WTC11 (cell line): Measurements from ENCODE around the gene GPR68. TPM values are rescaled to one million over a fixed set of nuclear protein-coding genes. Genes with fewer than 3 reads are reported as not detected.

Source experiments
- ATAC-seq: fragments of 200-7000 bp; cut with Tn5 transposase; 2 replicates; pipeline ENCODE4 v1.10.0; 2021; ENCODE audit warnings: mild to moderate bottlenecking, moderate library complexity
- CTCF ChIA-PET: fragments of 300-600 bp; sonication (Branson Sonifier 250); formaldehyde crosslinking; loops from one replicate; lab custom pipeline; 2021; ENCODE audit warnings: antibody characterized with exemption; lab: Charles Lee
- POLR2A ChIA-PET: fragments of 350-600 bp; sonication (Branson Sonifier 250); formaldehyde crosslinking; loops from one replicate; lab custom pipeline; 2021; ENCODE audit warnings: antibody characterized with exemption; lab: Charles Lee
- DNase-seq: peaks from one replicate; pipeline ENCODE4 v3.0.0; 2021; ENCODE audit warnings: low spot score
- H3K27ac Mint-ChIP-seq: 2 replicates; pipeline ENCODE4 v1.8.0; 2021; ENCODE audit warnings: mixed read lengths
- H3K27me3 Mint-ChIP-seq: 2 replicates; pipeline ENCODE4 v1.8.0; 2021; ENCODE audit warnings: low read depth, mild to moderate bottlenecking, moderate library complexity, mixed read lengths
- H3K36me3 Mint-ChIP-seq: 2 replicates; pipeline ENCODE4 v1.8.0; 2021; ENCODE audit warnings: mixed read lengths
- H3K4me1 Mint-ChIP-seq: 2 replicates; pipeline ENCODE4 v1.8.0; 2022; ENCODE audit warnings: mixed read lengths
- H3K4me3 Mint-ChIP-seq: 2 replicates; pipeline ENCODE4 v1.8.0; 2021; ENCODE audit warnings: mild to moderate bottlenecking, moderate library complexity, mixed read lengths
- H3K9me3 Mint-ChIP-seq: 2 replicates; pipeline ENCODE4 v1.8.0; 2021; ENCODE audit warnings: mixed read lengths
- ARID4B ChIP-seq: sonication (generic); formaldehyde crosslinking; IDR thresholded peaks from 2 replicates; pipeline ENCODE4 v1.8.0; 2023; ENCODE audit warnings: missing genetic modification reagents, mild to moderate bottlenecking, borderline replicate concordance
- CBFB ChIP-seq: sonication (generic); formaldehyde crosslinking; IDR thresholded peaks from 2 replicates; pipeline ENCODE4 v1.8.1; 2022; ENCODE audit warnings: mild to moderate bottlenecking, low read depth, missing genetic modification reagents
- ERG ChIP-seq: fragments of 250-450 bp; sonication (Bioruptor Pico); IDR thresholded peaks from 2 replicates; pipeline ENCODE4 v1.8.0; 2021; ENCODE audit warnings: mild to moderate bottlenecking
- MAX ChIP-seq: sonication (generic); formaldehyde crosslinking; IDR thresholded peaks from 2 replicates; pipeline ENCODE4 v1.8.0; 2022; ENCODE audit warnings: mild to moderate bottlenecking, missing genetic modification reagents
- MXD4 ChIP-seq: fragments of 250-450 bp; sonication (Bioruptor Pico); IDR thresholded peaks from 2 replicates; pipeline ENCODE4 v1.8.0; 2021; ENCODE audit warnings: mild to moderate bottlenecking, moderate library complexity, borderline replicate concordance
- NFATC4 ChIP-seq: fragments of 250-450 bp; sonication (Bioruptor Pico); IDR thresholded peaks from 2 replicates; pipeline ENCODE4 v1.9.0; 2021; ENCODE audit warnings: mild to moderate bottlenecking
- NFYB ChIP-seq: sonication (generic); formaldehyde crosslinking; conservative IDR thresholded peaks from 2 replicates; pipeline ENCODE4 v1.8.0; 2022; ENCODE audit warnings: low read depth, missing genetic modification reagents
- SMAD3 ChIP-seq: sonication (generic); formaldehyde crosslinking; IDR thresholded peaks from 2 replicates; pipeline ENCODE4 v1.8.0; 2022; ENCODE audit warnings: missing genetic modification reagents, mild to moderate bottlenecking, borderline replicate concordance
- TCF7 ChIP-seq: sonication (generic); formaldehyde crosslinking; IDR thresholded peaks from 2 replicates; pipeline ENCODE4 v1.8.0; 2022; ENCODE audit warnings: mild to moderate bottlenecking, low read depth, missing genetic modification reagents, moderate library complexity
- ZBTB43 ChIP-seq: sonication (generic); formaldehyde crosslinking; IDR thresholded peaks from 2 replicates; pipeline ENCODE4 v1.8.1; 2023; ENCODE audit warnings: mild to moderate bottlenecking, missing genetic modification reagents
- ZMAT4 ChIP-seq: fragments of 250-450 bp; sonication (Bioruptor Pico); IDR thresholded peaks from 2 replicates; pipeline ENCODE4 v1.9.0; 2021; ENCODE audit warnings: mild to moderate bottlenecking
- ZNF317 ChIP-seq: sonication (generic); formaldehyde crosslinking; IDR thresholded peaks from 2 replicates; pipeline ENCODE4 v1.8.1; 2023; ENCODE audit warnings: low read depth, mild to moderate bottlenecking, moderate library complexity, missing genetic modification reagents, borderline replicate concordance
- ZNF423 ChIP-seq: fragments of 250-450 bp; sonication (Bioruptor Pico); IDR thresholded peaks from 2 replicates; pipeline ENCODE4 v2.1.2; 2022; ENCODE audit warnings: mild to moderate bottlenecking, moderate library complexity
- ZNF532 ChIP-seq: fragments of 250-450 bp; sonication (Bioruptor Pico); IDR thresholded peaks from 2 replicates; pipeline ENCODE4 v1.9.0; 2021; ENCODE audit warnings: mild to moderate bottlenecking, borderline replicate concordance
- total RNA-seq: library from RNA; stranded (reverse); gene quantifications from 3 replicates; pipeline ENCODE4 v1.2.3, GENCODE V29; 2021

Gene GPR68
- total RNA-seq, 1 experiment from 2014 or later, result 0.28 TPM

- no peak for TF ChIP-seq ARID4B (CRISPR knock-in tag)
- no peak for TF ChIP-seq ZBTB43 (CRISPR knock-in tag)
- TF ChIP-seq NFYB (CRISPR knock-in tag), result no peak
- TF ChIP-seq ZNF423 (CRISPR knock-in tag), result no peak
- TF ChIP-seq SMAD3 (CRISPR knock-in tag), result 0 out of 2 replicates have a peak, but pooled peaks have one; percentile 43
- TF ChIP-seq ZNF317 (CRISPR knock-in tag), result no peak
- TF ChIP-seq MXD4 (CRISPR knock-in tag), result no peak
- TF ChIP-seq ERG (CRISPR knock-in tag), result no peak
- TF ChIP-seq MAX, result peak; percentile 51; the same call in 1 of the 2 replicates
- no peak for TF ChIP-seq ZNF532 (CRISPR knock-in tag)
- TF ChIP-seq, all 79 proteins: peak for 3
These were observed 16.1 kb downstream of the GPR68 start (continued) for GRCh38 chr14:91228112-91229004.

- ChIA-PET CTCF (interaction anchor here (2.6 kb wide), 1 partner anchor 54 kb away, joined by 9 read pairs; no protein-coding TSS in a partner anchor), POLR2A (no interaction called here)
- Mint-ChIP-seq H3K36me3 (peaks cover 20% of the 10 kb centered on the region), H3K27ac (no peak overlapping the region), H3K4me3 (no peak overlapping the region), H3K4me1 (peaks cover 25% of the 10 kb centered on the region), H3K9me3 (peaks cover 16% of the 10 kb centered on the region), H3K27me3 (0 out of 2 replicates have a peak, but pooled peaks cover 2% of the 10 kb centered on the region)
- ATAC-seq (no peak), DNase-seq (no peak)
- TF ChIP-seq NFATC4 (CRISPR knock-in tag), result no peak
- no peak for TF ChIP-seq ZNF532 (CRISPR knock-in tag)
- TF ChIP-seq ZMAT4, result no peak
- no peak for TF ChIP-seq CBFB (CRISPR knock-in tag)
- no peak for TF ChIP-seq MXD4 (CRISPR knock-in tag)
- no peak for TF ChIP-seq TCF7 (CRISPR knock-in tag)
These were observed 17.3 kb downstream of the GPR68 start for GRCh38 chr14:91227183-91227628.
